Liver (tissue), 9 donors: ENCODE data around the gene MAP3K3. TPM values are rescaled to one million over a fixed set of nuclear protein-coding genes. Genes with fewer than 3 reads are reported as not detected.

ENCODE experiments used
- DNase-seq: peaks from one replicate; pipeline ENCODE4 v3.0.0-alpha.2; 2017; ENCODE audit warnings: low spot score
- H3K27ac ChIP-seq, 2 donors: one replicate each; pipeline ENCODE4 v1.7.0; 2013; ENCODE audit warnings: inconsistent platforms in 2 of 2, low read length in 2 of 2, control low read depth in 1 of 2, low read depth in 1 of 2, mild to moderate bottlenecking in 1 of 2
- H3K27me3 ChIP-seq, 4 donors: one replicate each; pipeline versions ENCODE4 v1.6.1 to v1.7.0; 2013; ENCODE audit warnings: low read length in 3 of 4, inconsistent platforms in 1 of 4, mild to moderate bottlenecking in 1 of 4, moderate library complexity in 1 of 4; ENCODE audit not compliant: control insufficient read depth in 4 of 4, insufficient read depth in 4 of 4
- H3K36me3 ChIP-seq, 4 donors: one replicate each; pipeline versions ENCODE4 v1.6.1 to v1.7.0; 2013; ENCODE audit warnings: low read length in 3 of 4, mild to moderate bottlenecking in 3 of 4, low read depth in 1 of 4, moderate library complexity in 1 of 4; ENCODE audit not compliant: control insufficient read depth in 4 of 4, insufficient read depth in 3 of 4
- H3K4me1 ChIP-seq, 4 donors: one replicate each; pipeline versions ENCODE4 v1.6.1 to v1.7.0; 2013; ENCODE audit warnings: low read length in 3 of 4, mild to moderate bottlenecking in 3 of 4, moderate library complexity in 1 of 4; ENCODE audit not compliant: control insufficient read depth in 4 of 4, insufficient read depth in 4 of 4
- H3K4me3 ChIP-seq, 3 donors: one replicate each; pipeline versions ENCODE4 v1.6.1 to v1.7.0; 2013; ENCODE audit warnings: low read length in 3 of 3, control low read depth in 1 of 3, low read depth in 1 of 3, mild to moderate bottlenecking in 1 of 3
- H3K9ac ChIP-seq, 2 donors: one replicate each; pipeline ENCODE4 v1.7.0; 2013; ENCODE audit warnings: low read length in 2 of 2, mild to moderate bottlenecking in 2 of 2, moderate library complexity in 2 of 2, control low read depth in 1 of 2, low read depth in 1 of 2
- H3K9me3 ChIP-seq, 4 donors: one replicate each; pipeline versions ENCODE4 v1.6.1 to v1.7.0; 2013; ENCODE audit warnings: low read length in 3 of 4; ENCODE audit not compliant: control insufficient read depth in 4 of 4
- ATF3 ChIP-seq: IDR thresholded peaks from 2 replicates; pipeline ENCODE4 v1.6.1; 2016; ENCODE audit warnings: antibody characterized with exemption
- CTCF ChIP-seq: fragments of 150-350 bp; IDR thresholded peaks from 2 replicates; pipeline ENCODE4 v1.5.1; 2017; ENCODE audit warnings: improper control_type of control experiment, low read depth, low read length; ENCODE audit not compliant: missing input control
- GABPA ChIP-seq, 2 donors: IDR thresholded peaks in 1 of 2; conservative IDR thresholded peaks in 1 of 2; 2 replicates each; pipeline ENCODE4 v1.6.1; 2016; ENCODE audit warnings: antibody characterized with exemption in 2 of 2, mild to moderate bottlenecking in 1 of 2, moderate library complexity in 1 of 2
- HNF4A ChIP-seq, 2 donors: conservative IDR thresholded peaks; 2 replicates each; pipeline ENCODE4 v1.6.1; 2016; ENCODE audit warnings: antibody characterized with exemption in 2 of 2, mild to moderate bottlenecking in 2 of 2
- HNF4G ChIP-seq: IDR thresholded peaks from 2 replicates; pipeline ENCODE4 v1.6.1; 2016; ENCODE audit warnings: antibody characterized with exemption
- JUND ChIP-seq, 2 donors: IDR thresholded peaks; 2 replicates each; pipeline ENCODE4 v1.6.1; 2016; ENCODE audit warnings: antibody characterized with exemption in 2 of 2
- NR2F2 ChIP-seq: IDR thresholded peaks from 2 replicates; pipeline ENCODE4 v1.6.1; 2016; ENCODE audit warnings: antibody characterized with exemption
- RAD21 ChIP-seq, 2 donors: IDR thresholded peaks; 2 replicates each; pipeline ENCODE4 v1.6.1; 2016; ENCODE audit warnings: antibody characterized with exemption in 2 of 2, mild to moderate bottlenecking in 2 of 2
- RXRA ChIP-seq, 2 donors: IDR thresholded peaks; 2 replicates each; pipeline ENCODE4 v1.6.1; 2017 to 2018; ENCODE audit warnings: antibody characterized with exemption in 2 of 2, mild to moderate bottlenecking in 1 of 2
- SP1 ChIP-seq: IDR thresholded peaks from 2 replicates; pipeline ENCODE4 v1.6.1; 2018; ENCODE audit warnings: antibody characterized with exemption, mild to moderate bottlenecking
- TAF1 ChIP-seq: conservative IDR thresholded peaks from 2 replicates; pipeline ENCODE4 v1.6.1; 2016; ENCODE audit warnings: antibody characterized with exemption, mild to moderate bottlenecking
- ZBTB33 ChIP-seq: IDR thresholded peaks from 2 replicates; pipeline ENCODE4 v1.6.1; 2016; ENCODE audit warnings: antibody characterized with exemption
- WGBS: extraction: QIAGEN DNeasy Blood & Tissue Kit; methylation state at CpG from one replicate; pipeline ENCODE4 v1.1.7; 2013; 5-methylcytosine and 5-hydroxymethylcytosine counted together
- polyA plus RNA-seq, 2 donors: library from polyadenylated mRNA; stranded (reverse) in 1 of 2; unstranded in 1 of 2; fragments of 200-250 nt in 1 of 2; fragments of >200 nt in 1 of 2; fragmentation: Nextera tagmentation in 1 of 2; extraction: Ambion mirVana in 1 of 2; gene quantifications; one replicate each; pipeline versions ENCODE4 v1.2.1 to v1.2.3, GENCODE V29; 2013 to 2015
- total RNA-seq, 2 donors: library from RNA; depleted of rRNA; stranded (reverse); fragments of >200 nt; gene quantifications; one replicate each; pipeline ENCODE4 v1.2.3, GENCODE V29; 2014
- TF ChIP-seq, protein P1 (sequence below): IDR thresholded peaks from 2 replicates; pipeline ENCODE4 v1.6.1; 2016; ENCODE audit warnings: antibody characterized with exemption, mild to moderate bottlenecking
- donor health status: healthy.
- donor health status: healthy.
- donor health status: healthy.
- donor health status: healthy.
- donor health status: healthy.

MAP3K3 gene
- total and polyA plus RNA-seq, 4 donors: 3.9 to 28.7 (median 11.0) TPM

- H3K4me3 ChIP-seq: no peak overlapping the region
- H3K36me3 ChIP-seq: peaks cover 0 to 17% (median 12%) of the 10 kb centered on the region in 4 donors
- 97% methylated on average over 2 of the region's 2 CpGs for WGBS
- no peaks in the 10 kb centered on the region for H3K9me3 ChIP-seq
- no peaks in the 10 kb centered on the region for H3K27me3 ChIP-seq
- no peak for DNase-seq
- no peak for TF ChIP-seq RAD21 (IDR thresholded peaks at IDR 0.05)
- TF ChIP-seq ZBTB33: no peak
- H3K27ac ChIP-seq: no peak overlapping the region
- peaks cover 0 to 18% (median 14%) of the 10 kb centered on the region in 4 donors for H3K4me1 ChIP-seq
- no peak overlapping the region for H3K9ac ChIP-seq
These were observed 50.6 kb downstream of the MAP3K3 start for GRCh38 chr17:63672856-63673255.

DNA sequence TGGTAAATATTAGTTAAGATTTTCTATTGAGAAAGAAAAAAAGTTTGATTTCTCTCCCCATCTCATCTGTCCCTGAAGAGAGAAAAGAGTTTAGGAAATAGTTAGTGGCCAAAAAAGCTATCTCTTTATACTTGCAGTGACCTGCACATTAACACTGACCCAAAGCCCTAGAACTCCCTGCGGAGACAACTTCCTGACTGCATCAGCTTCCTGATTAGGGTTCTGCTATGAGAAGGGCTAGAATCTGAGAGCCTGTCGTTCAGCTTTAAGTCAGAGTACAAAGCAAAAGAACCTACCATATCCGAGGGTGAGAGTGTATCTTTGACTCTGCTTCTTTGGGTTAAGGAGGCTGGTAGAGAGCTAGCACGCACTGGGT is 53.0 kb downstream of the MAP3K3 start:
- H3K4me3 ChIP-seq: peak overlapping the region in 1 of 3 donors; percentile 8
- WGBS: 61% methylated on average over 4 of the region's 4 CpGs
- H3K36me3 ChIP-seq: peaks cover 0 to 8% (median 3%) of the 10 kb centered on the region in 4 donors
- peak overlapping the region; percentile 81 to 82 for H3K27ac ChIP-seq
- no peak for DNase-seq
- no peaks in the 10 kb centered on the region for H3K27me3 ChIP-seq
- no peaks in the 10 kb centered on the region for H3K9me3 ChIP-seq
- peaks cover 0 to 18% (median 14%) of the 10 kb centered on the region in 4 donors for H3K4me1 ChIP-seq
- TF ChIP-seq NR2F2 (peak; percentile 73), RAD21 (IDR thresholded peaks at IDR 0.05) (peak in 1 of 2 donors; percentile 9), ATF3 (no peak), TAF1 (no peak)
- TF ChIP-seq, protein P1, sequence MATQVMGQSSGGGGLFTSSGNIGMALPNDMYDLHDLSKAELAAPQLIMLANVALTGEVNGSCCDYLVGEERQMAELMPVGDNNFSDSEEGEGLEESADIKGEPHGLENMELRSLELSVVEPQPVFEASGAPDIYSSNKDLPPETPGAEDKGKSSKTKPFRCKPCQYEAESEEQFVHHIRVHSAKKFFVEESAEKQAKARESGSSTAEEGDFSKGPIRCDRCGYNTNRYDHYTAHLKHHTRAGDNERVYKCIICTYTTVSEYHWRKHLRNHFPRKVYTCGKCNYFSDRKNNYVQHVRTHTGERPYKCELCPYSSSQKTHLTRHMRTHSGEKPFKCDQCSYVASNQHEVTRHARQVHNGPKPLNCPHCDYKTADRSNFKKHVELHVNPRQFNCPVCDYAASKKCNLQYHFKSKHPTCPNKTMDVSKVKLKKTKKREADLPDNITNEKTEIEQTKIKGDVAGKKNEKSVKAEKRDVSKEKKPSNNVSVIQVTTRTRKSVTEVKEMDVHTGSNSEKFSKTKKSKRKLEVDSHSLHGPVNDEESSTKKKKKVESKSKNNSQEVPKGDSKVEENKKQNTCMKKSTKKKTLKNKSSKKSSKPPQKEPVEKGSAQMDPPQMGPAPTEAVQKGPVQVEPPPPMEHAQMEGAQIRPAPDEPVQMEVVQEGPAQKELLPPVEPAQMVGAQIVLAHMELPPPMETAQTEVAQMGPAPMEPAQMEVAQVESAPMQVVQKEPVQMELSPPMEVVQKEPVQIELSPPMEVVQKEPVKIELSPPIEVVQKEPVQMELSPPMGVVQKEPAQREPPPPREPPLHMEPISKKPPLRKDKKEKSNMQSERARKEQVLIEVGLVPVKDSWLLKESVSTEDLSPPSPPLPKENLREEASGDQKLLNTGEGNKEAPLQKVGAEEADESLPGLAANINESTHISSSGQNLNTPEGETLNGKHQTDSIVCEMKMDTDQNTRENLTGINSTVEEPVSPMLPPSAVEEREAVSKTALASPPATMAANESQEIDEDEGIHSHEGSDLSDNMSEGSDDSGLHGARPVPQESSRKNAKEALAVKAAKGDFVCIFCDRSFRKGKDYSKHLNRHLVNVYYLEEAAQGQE: no peak
- peak overlapping the region; percentile 3 to 60 for H3K9ac ChIP-seq

DNA sequence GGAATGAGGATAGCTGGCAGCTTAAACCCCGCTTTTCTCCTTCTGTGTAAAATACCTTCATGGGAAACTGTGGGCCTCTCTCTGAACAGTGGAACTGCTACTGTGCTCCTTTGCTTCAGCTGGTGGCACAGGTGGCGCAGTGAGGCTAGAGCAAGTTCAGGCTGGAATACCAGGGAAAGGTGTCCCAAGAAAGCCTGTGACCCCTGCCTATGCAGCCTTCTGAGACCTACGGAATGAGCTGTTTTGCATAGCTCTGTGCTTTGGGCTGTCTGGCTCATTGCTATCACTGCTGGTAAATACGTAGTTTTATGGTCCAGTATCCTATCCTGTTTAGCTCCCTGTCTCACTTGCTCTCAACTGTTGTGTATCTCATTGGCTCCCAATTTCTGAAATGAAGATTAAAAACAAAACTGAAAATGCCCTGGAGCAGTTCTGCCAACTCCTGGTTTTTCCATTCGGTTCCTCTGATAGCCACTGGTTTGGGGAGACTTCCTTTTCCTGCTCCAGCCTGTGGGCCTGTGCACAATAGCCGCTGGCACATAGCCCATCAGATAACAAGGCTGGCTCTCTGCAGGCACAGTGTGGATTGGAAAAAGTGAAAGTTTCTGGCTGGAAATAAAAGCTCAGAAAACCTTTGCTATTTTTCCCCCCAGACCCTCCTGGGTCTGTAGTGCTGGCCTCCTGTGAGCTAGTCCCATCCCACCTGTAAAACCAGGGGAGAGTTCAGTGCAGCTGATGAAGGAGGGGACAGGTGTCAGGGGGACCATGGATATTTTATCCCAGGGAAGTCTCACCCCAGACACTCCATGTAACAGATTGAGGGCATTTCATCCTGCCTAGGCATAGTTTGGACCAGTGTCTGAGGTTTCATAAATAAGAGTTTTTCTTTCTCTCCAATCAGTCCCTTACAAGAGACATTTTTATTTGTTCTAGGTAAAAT is 53.7 kb downstream of the MAP3K3 start:
- H3K9me3 ChIP-seq: no peaks in the 10 kb centered on the region
- peaks cover 0 to 8% (median 3%) of the 10 kb centered on the region in 4 donors for H3K36me3 ChIP-seq
- no peaks in the 10 kb centered on the region for H3K27me3 ChIP-seq
- H3K4me3 ChIP-seq: peak overlapping the region in 1 of 3 donors; percentile 8
- H3K9ac ChIP-seq: peak overlapping the region; percentile 3 to 60
- 37% methylated on average over 6 of the region's 6 CpGs for WGBS
- peak overlapping the region; percentile 81 to 82 for H3K27ac ChIP-seq
- peak; percentile 68 for DNase-seq
- H3K4me1 ChIP-seq: peaks cover 0 to 24% (median 16%) of the 10 kb centered on the region in 4 donors
- TF ChIP-seq HNF4G (no peak), ATF3 (no peak), JUND (IDR thresholded peaks at IDR 0.05) (peak in 1 of 2 donors; percentile 27), TAF1 (no peak), RXRA (IDR thresholded peaks at IDR 0.05) (peak; percentile 18 to 22), HNF4A (conservative IDR thresholded peaks at IDR 0.05) (peak in 1 of 2 donors; percentile 15), SP1 (peak; percentile 61), GABPA (IDR thresholded peaks at IDR 0.05 in 1 of 2, conservative IDR thresholded peaks at IDR 0.05 in 1 of 2) (peak; percentile 52 to 76), RAD21 (IDR thresholded peaks at IDR 0.05) (peak; percentile 47 to 61), NR2F2 (peak; percentile 1), CTCF (no peak)
